Measurements from ENCODE around the gene DYNC1LI1.

- TF ChIP-seq CTCF (IDR thresholded peaks at IDR 0.05) (no peak), POLR2A (IDR thresholded peaks at IDR 0.05) (no peak)
Measured at GRCh38 chr3:32511005-32511404, 59.7 kb downstream of the DYNC1LI1 start.
